Lower lobe of right lung (tissue), 2 donors: ENCODE results near the gene RHOG. TPM values are rescaled to one million over a fixed set of nuclear protein-coding genes. Genes with fewer than 3 reads are reported as not detected.

ENCODE experiments used
- ATAC-seq, 2 donors: fragments of 200-7000 bp; cut with Tn5 transposase; one replicate each; pipeline ENCODE4 v1.9.1; 2020 to 2022; ENCODE audit warnings: mild to moderate bottlenecking in 2 of 2, moderate library complexity in 2 of 2
- DNase-seq: peaks from one replicate; pipeline ENCODE4 v3.0.0-alpha.2; 2020
- H3K27ac ChIP-seq: fragments of 200-600 bp; one replicate; pipeline ENCODE4 v1.8.0; 2022
- H3K27me3 ChIP-seq: fragments of 200-600 bp; one replicate; pipeline ENCODE4 v1.8.0; 2022; ENCODE audit warnings: low read depth
- H3K36me3 ChIP-seq: fragments of 200-600 bp; one replicate; pipeline ENCODE4 v1.8.0; 2022; ENCODE audit warnings: mild to moderate bottlenecking
- H3K4me1 ChIP-seq: fragments of 200-600 bp; one replicate; pipeline ENCODE4 v1.8.0; 2022
- H3K4me3 ChIP-seq: fragments of 200-600 bp; one replicate; pipeline ENCODE4 v1.8.0; 2022; ENCODE audit warnings: mild to moderate bottlenecking
- H3K9me3 ChIP-seq: fragments of 200-600 bp; one replicate; pipeline ENCODE4 v1.8.0; 2022
- intact Hi-C: fragments of 100-400 bp; cut with DNase I; formaldehyde crosslinking; loops from one replicate; pipeline ENCODE4 v1.11.0; 2022
- total RNA-seq: library from RNA; stranded (reverse); fragmentation: NEBNext Ultra II Directional; extraction: Animal tissue kit (Norgen Biotek cat#: 25700); gene quantifications from one replicate; pipeline ENCODE4 v1.2.1, GENCODE V29; 2021
- TF ChIP-seq, protein P1 (sequence below): fragments of 200-600 bp; IDR thresholded peaks from one replicate; pipeline ENCODE4 v1.8.0; 2022; ENCODE audit warnings: antibody characterized with exemption, mild to moderate bottlenecking
- donor health status: DM: no; HTN: yes; CAD: no; lungs with severe emphysema.

Gene RHOG
- total RNA-seq, 1 donor from 2014 or later = 86.5 TPM

DNA sequence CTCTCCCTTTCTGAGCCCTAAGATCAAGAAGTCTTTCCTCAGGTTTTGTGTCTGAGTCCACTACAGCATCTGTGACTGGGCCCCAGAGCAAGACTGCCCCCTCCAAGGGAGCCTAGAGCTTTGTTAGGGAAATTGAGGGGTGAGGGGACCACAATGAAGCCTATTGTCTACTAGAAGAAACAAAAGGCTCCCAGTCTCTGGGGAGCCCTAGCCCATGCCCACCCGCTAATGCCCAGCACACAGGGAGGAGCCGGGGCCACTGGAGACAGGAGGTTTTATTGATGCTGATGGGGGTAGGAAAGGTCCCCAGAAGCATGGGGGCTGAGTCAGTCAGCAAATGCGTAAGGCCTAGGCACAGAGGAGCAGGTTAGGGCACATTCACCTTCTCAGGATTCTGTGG, 14.0 kb downstream of the RHOG start:
- H3K4me1 ChIP-seq = peaks cover 19% of the 10 kb centered on the region
- ATAC-seq (no peak), DNase-seq (no peak)
- no peak overlapping the region for H3K27ac ChIP-seq
- no peaks in the 10 kb centered on the region for H3K27me3 ChIP-seq
- intact Hi-C loops = no loop called here
- H3K9me3 ChIP-seq = no peaks in the 10 kb centered on the region
- TF ChIP-seq, protein P1, sequence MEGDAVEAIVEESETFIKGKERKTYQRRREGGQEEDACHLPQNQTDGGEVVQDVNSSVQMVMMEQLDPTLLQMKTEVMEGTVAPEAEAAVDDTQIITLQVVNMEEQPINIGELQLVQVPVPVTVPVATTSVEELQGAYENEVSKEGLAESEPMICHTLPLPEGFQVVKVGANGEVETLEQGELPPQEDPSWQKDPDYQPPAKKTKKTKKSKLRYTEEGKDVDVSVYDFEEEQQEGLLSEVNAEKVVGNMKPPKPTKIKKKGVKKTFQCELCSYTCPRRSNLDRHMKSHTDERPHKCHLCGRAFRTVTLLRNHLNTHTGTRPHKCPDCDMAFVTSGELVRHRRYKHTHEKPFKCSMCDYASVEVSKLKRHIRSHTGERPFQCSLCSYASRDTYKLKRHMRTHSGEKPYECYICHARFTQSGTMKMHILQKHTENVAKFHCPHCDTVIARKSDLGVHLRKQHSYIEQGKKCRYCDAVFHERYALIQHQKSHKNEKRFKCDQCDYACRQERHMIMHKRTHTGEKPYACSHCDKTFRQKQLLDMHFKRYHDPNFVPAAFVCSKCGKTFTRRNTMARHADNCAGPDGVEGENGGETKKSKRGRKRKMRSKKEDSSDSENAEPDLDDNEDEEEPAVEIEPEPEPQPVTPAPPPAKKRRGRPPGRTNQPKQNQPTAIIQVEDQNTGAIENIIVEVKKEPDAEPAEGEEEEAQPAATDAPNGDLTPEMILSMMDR = no peak
- no peak overlapping the region for H3K4me3 ChIP-seq
- peaks cover 47% of the 10 kb centered on the region for H3K36me3 ChIP-seq

DNA sequence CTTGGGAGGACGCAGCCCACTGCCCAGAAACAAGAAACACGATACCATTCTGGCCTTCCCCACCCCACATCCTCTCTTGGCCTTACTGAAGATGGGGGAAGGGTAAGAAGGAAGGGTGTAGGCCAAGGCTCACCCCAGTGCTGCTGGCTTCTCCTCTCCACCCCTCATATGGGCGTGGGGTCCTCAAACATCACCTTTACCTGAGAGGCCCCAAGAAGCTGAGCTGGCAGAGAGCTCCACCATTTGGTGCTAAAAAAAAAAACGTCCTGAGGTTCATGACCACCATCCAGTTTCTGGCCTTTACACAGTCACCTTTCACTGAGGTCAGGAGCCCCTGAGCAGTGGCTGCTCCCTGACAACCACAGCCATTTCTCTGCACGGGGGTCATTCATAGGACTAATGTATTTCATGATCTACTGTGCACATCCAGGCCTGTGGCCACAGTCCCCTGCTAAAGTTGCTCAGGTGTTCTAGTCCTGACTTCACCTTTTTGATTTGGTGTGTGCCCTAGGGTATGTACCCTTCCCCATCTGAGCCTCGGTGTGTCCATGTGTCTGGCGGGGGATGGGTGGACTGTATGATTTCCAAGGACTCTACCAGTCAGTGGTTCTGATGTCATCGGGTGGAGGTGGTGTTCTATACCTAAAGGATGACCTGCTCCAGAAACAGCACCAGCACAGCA, 15.1 kb downstream of the RHOG start:
- Histone ChIP-seq H3K27me3 (no peaks in the 10 kb centered on the region), H3K4me1 (peaks cover 9% of the 10 kb centered on the region), H3K36me3 (peaks cover 46% of the 10 kb centered on the region), H3K9me3 (no peaks in the 10 kb centered on the region), H3K4me3 (no peak overlapping the region), H3K27ac (no peak overlapping the region)
- intact Hi-C loops = no loop called here
- DNase-seq = no peak
- ATAC-seq = no peak
- TF ChIP-seq, protein P1 = no peak

DNA sequence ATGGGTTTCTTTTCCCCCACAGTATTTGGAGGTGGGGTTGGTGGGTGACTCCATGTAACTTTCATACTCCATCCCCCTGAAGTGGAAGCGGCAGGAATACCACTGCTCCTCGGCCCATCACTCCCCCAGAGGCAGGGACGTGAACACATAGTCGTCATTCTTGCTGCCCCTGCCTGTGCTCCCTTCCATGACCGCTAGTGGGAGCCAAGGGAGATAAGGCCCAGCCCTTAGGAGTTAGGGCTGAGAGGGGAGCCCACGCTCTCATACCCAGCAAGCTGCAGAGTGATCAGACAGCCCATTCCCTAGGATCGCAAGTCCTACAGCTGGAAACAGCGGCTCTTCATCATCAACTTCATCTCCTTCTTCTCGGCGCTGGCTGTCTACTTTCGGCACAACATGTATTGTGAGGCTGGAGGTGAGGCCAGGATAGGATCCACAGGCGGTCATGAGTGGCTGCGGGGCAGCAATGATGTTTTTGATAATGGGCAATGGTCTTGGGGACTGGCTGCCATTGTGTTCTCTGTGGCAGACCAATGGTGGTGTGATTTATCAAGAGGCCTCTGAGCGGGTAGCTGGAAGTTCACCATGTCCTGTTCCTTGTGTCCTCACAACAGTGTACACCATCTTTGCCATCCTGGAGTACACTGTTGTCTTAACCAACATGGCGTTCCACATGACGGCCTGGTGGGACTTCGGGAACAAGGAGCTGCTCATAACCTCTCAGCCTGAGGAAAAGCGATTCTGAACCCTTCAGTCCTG, 15.9 kb downstream of the RHOG start:
- peak; percentile 83 for DNase-seq

DNA sequence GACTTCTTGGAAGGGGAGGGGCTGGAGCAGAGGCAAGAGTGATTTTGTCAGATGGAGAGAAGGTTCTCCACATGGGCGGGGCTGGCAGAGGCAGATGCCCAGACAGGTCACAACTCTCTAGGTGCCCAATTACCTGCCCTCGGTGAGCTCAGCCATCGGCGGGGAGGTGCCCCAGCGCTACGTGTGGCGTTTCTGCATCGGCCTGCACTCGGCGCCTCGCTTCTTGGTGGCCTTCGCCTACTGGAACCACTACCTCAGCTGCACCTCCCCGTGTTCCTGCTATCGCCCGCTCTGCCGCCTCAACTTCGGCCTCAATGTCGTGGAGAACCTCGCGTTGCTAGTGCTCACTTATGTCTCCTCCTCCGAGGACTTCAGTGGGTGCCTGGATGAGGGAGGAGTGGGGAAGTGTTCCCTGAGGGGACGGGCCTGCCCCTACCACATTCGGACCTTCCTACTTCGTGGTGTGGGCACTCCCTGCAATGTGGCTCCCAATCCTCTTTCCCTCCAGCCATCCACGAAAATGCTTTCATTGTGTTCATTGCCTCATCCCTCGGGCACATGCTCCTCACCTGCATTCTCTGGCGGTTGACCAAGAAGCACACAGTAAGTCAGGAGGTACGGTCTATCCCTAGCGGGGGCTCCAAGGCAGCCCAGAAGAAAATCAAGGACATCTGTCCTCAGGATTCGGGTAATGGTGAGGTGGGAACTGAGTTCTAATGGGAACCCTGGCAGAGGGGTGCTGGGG, 16.8 kb downstream of the RHOG start:
- DNase-seq (no peak), ATAC-seq (no peak)
- no peaks in the 10 kb centered on the region for H3K27me3 ChIP-seq
- no peak overlapping the region for H3K27ac ChIP-seq
- no peaks in the 10 kb centered on the region for H3K4me1 ChIP-seq
- intact Hi-C loops = no loop called here
- H3K4me3 ChIP-seq = no peak overlapping the region
- H3K9me3 ChIP-seq = no peaks in the 10 kb centered on the region
- TF ChIP-seq, protein P1 = no peak
- H3K36me3 ChIP-seq = peaks cover 31% of the 10 kb centered on the region

More for the DNA sequence above, 15.9 kb downstream of the RHOG start:
- Histone ChIP-seq H3K4me3 (no peak overlapping the region), H3K9me3 (no peaks in the 10 kb centered on the region), H3K4me1 (peaks cover 2% of the 10 kb centered on the region), H3K27ac (no peak overlapping the region), H3K36me3 (peaks cover 39% of the 10 kb centered on the region), H3K27me3 (no peaks in the 10 kb centered on the region)
- TF ChIP-seq, protein P1 = peak; percentile 75
- intact Hi-C loops = no loop called here
- peak; percentile 88 to 89 for ATAC-seq

DNA sequence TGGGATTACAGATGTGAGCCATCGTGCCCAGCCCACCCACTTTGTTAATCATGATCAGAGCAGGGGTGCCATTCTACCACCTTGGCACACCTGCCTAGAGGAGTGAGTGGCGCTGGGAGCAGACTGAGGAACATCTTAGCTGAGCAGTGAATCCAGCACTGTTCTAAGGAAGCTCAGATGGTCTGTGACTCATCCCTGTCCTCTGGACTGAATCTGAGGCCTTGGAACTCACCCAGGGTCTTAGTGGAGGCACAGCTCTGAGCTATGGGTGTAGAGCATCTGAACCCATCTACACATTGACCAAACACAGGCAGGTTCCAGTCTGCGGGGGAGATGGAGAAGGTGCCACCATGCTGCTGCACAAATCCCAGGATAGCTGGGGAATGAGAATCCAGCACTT, 17.5 kb downstream of the RHOG start:
- TF ChIP-seq, protein P1 = no peak
- intact Hi-C loops = no loop called here
- Histone ChIP-seq H3K4me3 (no peak overlapping the region), H3K9me3 (no peaks in the 10 kb centered on the region), H3K27me3 (no peaks in the 10 kb centered on the region), H3K4me1 (no peaks in the 10 kb centered on the region), H3K27ac (no peak overlapping the region), H3K36me3 (peaks cover 31% of the 10 kb centered on the region)
- ATAC-seq (no peak), DNase-seq (no peak)
